NAMALWA (cell line): ENCODE data around the gene CHAT.

Source experiments
- DNase-seq: peaks from one replicate; pipeline ENCODE4 v3.0.0-alpha.2; 2015; ENCODE audit warnings: low spot score

The CHAT gene

GRCh38 chr10:49688920-49689319 is 75.1 kb downstream of the CHAT start:
- DNase-seq = no peak

GRCh38 chr10:49689882-49690510 is 76.2 kb downstream of the CHAT start:
- DNase-seq = no peak

GRCh38 chr10:49690698-49691356 is 77.0 kb downstream of the CHAT start:
- no peak for DNase-seq

GRCh38 chr10:49691588-49691987 is 77.8 kb downstream of the CHAT start:
- no peak for DNase-seq

GRCh38 chr10:49694466-49694865 is 80.6 kb downstream of the CHAT start:
- DNase-seq = no peak

GRCh38 chr10:49696311-49696710 is 82.5 kb downstream of the CHAT start:
- DNase-seq = no peak

- no peak for DNase-seq
Measured at GRCh38 chr10:49698679-49699078, 84.8 kb downstream of the CHAT start.

GRCh38 chr10:49700211-49700610 is 86.4 kb downstream of the CHAT start:
- DNase-seq = no peak

GRCh38 chr10:49700997-49701396 is 87.2 kb downstream of the CHAT start:
- DNase-seq = no peak

- no peak for DNase-seq
Measured at GRCh38 chr10:49707585-49707984, 93.7 kb downstream of the CHAT start.

- no peak for DNase-seq
Measured at GRCh38 chr10:49709934-49710333, 96.1 kb downstream of the CHAT start.

- DNase-seq = no peak
Measured at GRCh38 chr10:49710966-49711365, 97.1 kb downstream of the CHAT start.

- no peak for DNase-seq
Measured at GRCh38 chr10:49711481-49711880, 97.6 kb downstream of the CHAT start.

GRCh38 chr10:49713266-49713665 is 99.4 kb downstream of the CHAT start:
- DNase-seq = no peak
